SHP77 treated with DMSO at 0.1 percent for 48 hours (cell line): ENCODE results near the gene CENPP.

Source experiments
- DNase-seq: peaks from one replicate; lab custom pipeline; 2025; lab: John Stamatoyannopoulos, UW

The CENPP gene

GRCh38 chr9:92325269-92325990 is at the start of gene CENPP, which contains the start of gene NOL8:
Gene CENPP, plus strand, starts transcription at chr9:92325953.
Gene NOL8, minus strand, starts transcription at chr9:92325350. Its CDS starts 1,189 bp downstream, at chr9:92324161.
- DNase-seq, result peak; percentile 87

GRCh38 chr9:92276331-92277032 is 49.3 kb upstream of the CENPP start:
- DNase-seq, result no peak

- DNase-seq, result no peak
Measured at GRCh38 chr9:92278110-92278509, 47.6 kb upstream of the CENPP start.

GRCh38 chr9:92279302-92279701 is 46.5 kb upstream of the CENPP start:
- no peak for DNase-seq

GRCh38 chr9:92289708-92290390 is 35.9 kb upstream of the CENPP start:
- DNase-seq, result no peak

GRCh38 chr9:92290785-92291429 is 34.8 kb upstream of the CENPP start:
- DNase-seq, result no peak

- DNase-seq, result no peak
Measured at GRCh38 chr9:92291577-92291976, 34.2 kb upstream of the CENPP start.

- no peak for DNase-seq
Measured at GRCh38 chr9:92292338-92293074, 33.2 kb upstream of the CENPP start.

- DNase-seq, result no peak
Measured at GRCh38 chr9:92293075-92293354, 32.7 kb upstream of the CENPP start.

- peak; percentile 97 for DNase-seq
Measured at GRCh38 chr9:92293452-92294296, 32.1 kb upstream of the CENPP start, which contains the start of gene IARS1. Gene IARS1, minus strand, starts transcription at chr9:92293697. Its CDS starts 4,278 bp downstream, at chr9:92289419.

- DNase-seq, result no peak
Measured at GRCh38 chr9:92294297-92294676, 31.5 kb upstream of the CENPP start.

GRCh38 chr9:92295240-92295790 is 30.4 kb upstream of the CENPP start:
- no peak for DNase-seq

- DNase-seq, result no peak
Measured at GRCh38 chr9:92295827-92296258, 29.9 kb upstream of the CENPP start.

- no peak for DNase-seq
Measured at GRCh38 chr9:92297611-92298010, 28.1 kb upstream of the CENPP start.

- no peak for DNase-seq
Measured at GRCh38 chr9:92298036-92298435, 27.7 kb upstream of the CENPP start.

GRCh38 chr9:92299116-92299515 is 26.6 kb upstream of the CENPP start:
- no peak for DNase-seq

GRCh38 chr9:92300936-92301335 is 24.8 kb upstream of the CENPP start:
- no peak for DNase-seq

- no peak for DNase-seq
Measured at GRCh38 chr9:92308893-92309292, 16.9 kb upstream of the CENPP start.

GRCh38 chr9:92310562-92310961 is 15.2 kb upstream of the CENPP start:
- DNase-seq, result no peak

GRCh38 chr9:92312887-92313623 is 12.7 kb upstream of the CENPP start:
- DNase-seq, result no peak
